ENCODE measurements around the gene TNS3.

TNS3 gene

GRCh38 chr7:47490501-47491265 lies 91.2 kb downstream of the TNS3 start:
- no peak for DNase-seq (ENCODE audit: extremely low read depth in 1 of 2, low read depth in 1 of 2)

- DNase-seq (ENCODE audit: extremely low read depth in 1 of 2, low read depth in 1 of 2) = no peak
Observed at GRCh38 chr7:47489624-47490023, 92.3 kb downstream of the TNS3 start.

DNA sequence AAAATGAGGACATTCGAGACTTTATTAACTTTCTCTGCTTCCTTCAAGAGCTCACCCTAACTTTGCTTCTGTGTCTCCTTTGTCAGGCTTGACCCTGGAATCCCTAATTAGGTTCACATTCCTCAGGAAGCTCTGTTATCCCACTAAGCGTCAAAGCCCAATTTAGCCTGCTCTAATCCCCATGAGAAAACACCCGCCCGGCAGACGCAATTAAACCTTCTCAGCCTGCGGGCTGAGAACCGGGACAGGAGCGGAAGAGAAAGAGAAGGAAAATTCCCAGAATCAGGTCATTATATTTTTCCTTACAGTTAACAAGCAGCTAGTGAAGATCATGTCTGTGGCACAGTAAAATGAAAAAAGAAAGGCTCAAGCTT lies 93.0 kb downstream of the TNS3 start:
- DNase-seq (ENCODE audit: extremely low read depth in 1 of 2, low read depth in 1 of 2) = no peak

DNA sequence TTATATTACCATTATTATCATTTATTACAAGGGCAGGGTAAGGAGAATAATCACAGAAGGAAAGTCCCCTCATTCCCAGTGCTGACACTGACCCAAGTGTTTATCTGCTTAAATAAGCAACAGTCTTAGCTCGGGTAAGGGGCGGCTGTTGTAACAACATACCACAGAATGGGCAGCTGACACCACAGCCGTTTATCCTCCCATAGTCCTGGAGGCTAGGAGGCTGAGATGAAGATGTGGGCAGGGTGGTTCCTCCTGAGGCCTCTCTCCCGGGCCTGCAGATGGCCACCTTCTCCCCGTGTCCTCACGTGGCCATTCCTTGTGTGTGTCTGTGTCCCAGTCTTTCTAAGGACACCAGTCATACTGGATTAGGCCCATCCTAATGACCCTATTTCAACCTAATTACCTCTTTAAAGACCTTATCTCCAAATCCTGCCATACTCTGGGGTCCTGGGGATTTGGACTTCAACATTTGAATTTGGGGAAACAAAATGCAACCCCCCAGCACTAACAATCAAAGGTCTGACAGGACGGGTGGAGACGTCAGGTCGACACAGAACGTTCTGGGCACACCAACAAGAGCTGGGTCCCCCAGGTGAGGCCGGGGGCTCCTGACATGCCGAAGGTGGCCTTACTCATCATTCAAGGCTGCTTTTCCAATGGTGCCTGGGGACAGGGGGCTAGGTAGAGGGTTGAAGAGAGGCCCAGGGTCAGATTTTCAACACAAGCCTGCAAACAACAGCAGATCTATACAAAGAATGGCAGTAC lies 93.5 kb downstream of the TNS3 start:
- DNase-seq (ENCODE audit: extremely low read depth in 1 of 2, low read depth in 1 of 2) = no peak

DNA sequence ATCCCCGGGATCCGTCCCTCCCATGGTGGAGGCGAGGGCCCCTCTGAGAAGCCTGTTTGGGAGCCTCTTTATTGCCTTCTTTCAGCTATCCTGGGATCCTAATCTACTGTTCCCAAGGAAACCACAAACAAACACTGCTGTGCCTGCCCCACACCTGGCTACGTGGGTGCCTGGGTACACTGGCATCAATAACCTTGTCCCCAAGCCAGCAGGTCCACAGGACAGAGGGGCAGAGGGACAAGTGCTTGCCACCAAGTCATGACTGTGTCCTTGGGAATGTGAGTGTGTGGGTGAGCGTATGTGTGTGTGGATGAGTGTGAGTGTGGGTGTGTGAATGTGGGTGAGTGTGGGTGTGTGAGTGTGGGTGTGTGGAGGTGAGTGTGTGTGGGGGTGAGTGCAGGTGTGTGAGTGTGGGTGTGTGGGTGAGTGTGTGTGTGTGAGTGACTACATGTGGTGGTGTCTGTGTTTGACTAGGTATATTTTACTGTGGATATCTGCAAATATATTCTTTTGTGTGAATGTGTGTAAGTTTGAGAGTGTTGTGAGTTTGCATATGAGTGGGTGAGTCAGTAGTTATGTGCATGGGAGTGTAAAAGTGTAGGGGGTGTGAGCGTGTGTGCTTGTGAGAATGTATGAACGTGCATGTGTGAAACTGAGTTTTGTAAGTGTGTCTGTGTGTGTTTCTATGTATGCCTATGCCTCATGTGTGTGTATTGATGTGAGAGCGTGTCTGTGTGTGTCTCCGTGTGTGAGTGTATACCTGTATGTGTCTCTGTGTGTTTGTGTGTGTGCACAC lies 96.1 kb downstream of the TNS3 start:
- no peak for DNase-seq (ENCODE audit: extremely low read depth in 1 of 2, low read depth in 1 of 2)

DNA sequence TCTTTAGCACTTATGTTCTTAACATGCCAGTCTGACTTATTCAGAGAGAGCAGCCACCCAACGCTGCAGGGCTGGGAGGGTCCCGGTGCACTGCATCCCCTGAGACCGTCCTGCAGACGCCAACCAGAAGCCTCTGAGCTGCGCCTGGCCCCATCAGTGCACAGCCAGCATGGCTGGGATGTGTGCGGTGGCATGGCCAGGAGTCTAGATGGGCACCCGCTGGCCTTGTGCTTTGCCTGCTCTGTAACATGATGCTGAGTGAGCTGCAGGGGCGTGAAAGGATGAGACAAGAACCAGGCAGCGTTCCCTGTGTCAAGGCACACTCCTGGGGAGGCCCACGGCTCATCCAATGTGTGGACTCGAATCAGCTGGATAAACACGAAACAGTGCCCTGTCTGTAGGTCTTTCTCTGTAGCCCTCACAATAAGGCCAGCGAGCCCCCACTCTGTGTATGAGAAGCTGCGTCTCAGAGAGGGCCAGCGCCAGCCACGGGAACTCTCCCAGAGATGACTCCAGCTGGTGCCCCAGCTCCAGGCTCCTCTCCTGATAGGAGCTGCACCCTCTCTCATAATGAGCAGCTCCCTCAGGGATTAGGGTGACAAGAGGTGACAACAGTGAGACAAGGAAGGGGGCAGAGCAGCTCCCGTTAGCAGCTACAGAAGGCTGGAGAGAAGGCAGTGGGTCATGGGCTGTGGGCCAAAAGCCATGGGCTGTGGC lies 96.8 kb downstream of the TNS3 start:
- no peak for DNase-seq (ENCODE audit: extremely low read depth in 1 of 2, low read depth in 1 of 2)

DNA sequence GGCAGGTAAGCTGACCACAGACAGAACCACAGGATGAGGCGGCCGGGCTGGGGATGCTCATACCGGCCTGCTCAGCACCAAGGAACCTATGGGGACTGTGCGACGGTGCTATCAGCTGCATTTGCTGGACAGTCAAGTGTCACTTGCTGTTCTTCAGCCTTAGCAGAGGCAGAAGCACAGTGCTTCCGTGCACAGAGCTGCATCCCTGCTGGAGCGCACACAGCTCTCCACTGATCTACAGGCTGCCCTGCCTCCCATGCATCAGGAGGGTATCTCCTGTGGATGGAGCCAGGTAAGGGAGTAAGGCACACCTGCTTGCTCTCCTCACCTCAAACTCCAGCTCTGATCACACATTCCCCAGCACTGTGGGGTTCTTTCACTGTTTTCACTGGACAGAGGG lies 97.5 kb downstream of the TNS3 start:
- DNase-seq (ENCODE audit: extremely low read depth in 1 of 2, low read depth in 1 of 2) = no peak

DNA sequence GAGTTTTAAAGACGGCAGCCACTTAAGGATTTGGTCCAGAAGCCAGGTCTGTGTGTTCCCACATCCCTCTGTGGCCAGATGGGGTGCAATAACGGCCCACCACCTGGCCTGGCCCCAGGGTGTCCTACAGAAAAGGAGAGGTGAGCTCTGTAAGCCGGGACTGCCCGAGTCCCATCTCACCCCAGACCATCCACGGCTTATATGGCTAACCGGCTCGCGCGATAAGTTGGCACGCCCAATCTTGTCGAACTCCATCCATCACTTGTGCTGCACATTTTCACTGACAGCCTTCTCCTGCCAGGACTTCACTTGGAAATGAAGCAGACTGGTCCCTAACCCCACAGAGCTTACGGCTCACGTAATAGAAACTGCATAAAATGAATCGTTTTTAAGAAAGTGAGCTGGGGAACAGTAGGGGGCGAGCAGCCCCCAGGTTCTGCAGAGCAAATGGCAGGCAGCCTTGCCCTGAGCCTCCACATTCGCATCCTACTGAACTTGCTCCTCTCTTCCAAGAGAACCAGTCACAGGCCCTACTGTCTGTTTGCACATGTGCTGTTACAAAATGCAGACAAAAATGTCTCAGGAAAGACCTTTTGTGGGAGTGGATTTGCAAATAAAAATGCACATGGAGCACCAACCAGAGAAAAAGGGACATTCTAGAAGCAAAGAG lies 98.2 kb downstream of the TNS3 start:
- DNase-seq (ENCODE audit: extremely low read depth in 1 of 2, low read depth in 1 of 2) = no peak

DNA sequence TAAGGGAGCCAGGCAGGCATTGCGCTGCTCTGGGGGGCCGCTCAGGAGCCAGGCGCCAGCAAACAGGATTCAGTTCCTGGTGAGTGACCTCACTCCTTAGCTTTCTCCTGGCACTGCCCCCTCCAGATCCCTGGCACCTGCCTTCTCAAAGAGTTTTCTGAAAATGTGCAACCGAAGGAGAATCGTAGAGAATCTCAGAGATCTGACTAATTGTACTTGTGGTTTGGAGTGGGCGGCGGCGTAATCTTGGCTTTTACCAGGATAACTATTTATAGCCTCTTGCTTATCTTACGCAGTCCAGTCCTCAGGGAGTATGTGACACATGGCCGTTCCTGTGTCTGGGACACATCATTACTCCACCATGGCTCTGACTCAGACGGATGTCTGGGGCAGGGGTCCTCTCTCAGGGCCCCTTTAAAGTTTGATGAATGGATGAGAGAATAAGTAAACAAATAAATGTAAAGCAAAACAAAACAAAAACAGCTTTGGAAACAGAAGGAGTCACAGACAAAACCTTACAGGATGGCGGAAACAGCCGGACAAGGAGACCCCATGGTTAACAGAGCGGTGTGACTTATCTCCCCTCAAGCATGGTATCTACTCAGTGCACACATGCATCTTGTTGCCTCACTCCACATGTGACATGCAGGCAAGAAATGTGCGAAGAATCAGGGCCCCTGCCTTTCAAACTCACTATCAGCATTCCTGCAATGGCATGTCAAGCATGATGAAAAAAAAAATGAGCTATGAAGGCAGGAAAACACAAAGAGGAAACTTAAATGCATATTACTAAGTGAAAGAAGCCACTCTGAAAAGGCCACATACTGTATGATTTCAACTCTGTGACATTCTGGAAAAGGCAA lies 99.7 kb downstream of the TNS3 start:
- no peak for DNase-seq (ENCODE audit: extremely low read depth in 1 of 2, low read depth in 1 of 2)

- DNase-seq (ENCODE audit: extremely low read depth in 1 of 2, low read depth in 1 of 2) = no peak
Observed at GRCh38 chr7:47481541-47482012, 100.3 kb downstream of the TNS3 start.

DNA sequence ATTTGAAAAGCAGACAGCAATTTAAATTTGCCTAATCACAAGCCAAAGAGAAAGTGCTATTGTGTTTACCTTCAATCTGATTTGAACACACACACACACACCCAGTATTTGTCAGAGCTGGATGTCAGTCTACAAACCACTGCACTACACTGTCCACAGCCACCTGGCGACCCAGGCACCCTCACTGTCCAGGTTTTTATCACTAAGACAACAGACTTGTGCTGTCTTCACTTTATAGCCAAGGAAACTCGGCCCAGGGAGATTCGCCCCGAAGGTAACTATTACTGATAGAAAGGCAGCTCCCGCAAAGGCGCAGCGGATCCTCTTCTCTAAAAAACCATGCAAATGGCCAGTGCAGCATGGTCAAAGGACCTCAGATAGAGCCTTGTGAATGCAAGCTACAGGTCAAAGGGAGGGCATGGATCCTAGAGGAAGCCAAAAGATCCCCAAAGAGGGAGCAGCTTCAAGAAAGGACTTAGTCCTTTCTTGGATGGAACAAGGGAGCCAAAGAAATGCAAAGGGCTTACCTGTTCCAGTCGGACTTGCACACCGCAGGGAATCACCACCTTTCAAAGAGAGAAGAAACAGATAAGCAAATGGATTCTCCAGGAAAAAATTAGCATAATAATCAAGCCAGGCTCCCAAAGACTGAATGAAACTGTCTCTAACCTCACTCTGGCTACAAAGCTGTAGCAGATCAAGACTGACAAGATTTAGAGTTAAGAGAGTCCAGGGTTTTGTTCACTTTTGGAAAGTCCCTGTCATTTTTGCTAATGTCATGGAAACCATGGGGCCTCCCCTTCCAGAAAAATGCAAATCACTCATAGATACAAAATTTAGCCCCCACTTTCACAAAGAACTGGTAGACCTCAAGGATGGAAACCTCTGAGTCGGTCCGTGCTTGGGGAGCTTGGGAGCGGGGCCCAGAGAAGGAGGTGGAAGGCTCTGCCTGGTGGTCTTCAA lies 101.1 kb downstream of the TNS3 start:
- DNase-seq (ENCODE audit: extremely low read depth in 1 of 2, low read depth in 1 of 2) = no peak

- DNase-seq (ENCODE audit: extremely low read depth in 1 of 2, low read depth in 1 of 2) = no peak
Observed at GRCh38 chr7:47479821-47480575, 101.9 kb downstream of the TNS3 start.

- no peak for DNase-seq (ENCODE audit: extremely low read depth in 1 of 2, low read depth in 1 of 2)
Observed at GRCh38 chr7:47478926-47479711, 102.8 kb downstream of the TNS3 start.

DNA sequence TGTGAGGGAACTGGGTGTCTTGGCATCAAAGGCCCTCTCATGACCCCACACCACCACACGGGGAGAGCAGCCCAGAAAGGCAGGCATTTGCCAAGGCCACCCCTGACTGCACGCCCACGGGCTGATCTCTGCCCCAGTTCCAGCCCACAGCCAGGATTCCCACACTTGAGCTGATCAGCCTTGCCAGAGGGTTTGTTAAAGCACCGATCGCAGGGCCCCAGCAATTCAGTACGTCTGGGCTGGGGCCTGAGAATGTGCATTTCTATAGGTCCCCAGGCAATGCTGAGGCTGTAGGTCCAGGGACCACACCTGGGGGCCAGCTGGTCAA lies 103.9 kb downstream of the TNS3 start:
- no peak for DNase-seq (ENCODE audit: extremely low read depth in 1 of 2, low read depth in 1 of 2)

- DNase-seq (ENCODE audit: extremely low read depth in 1 of 2, low read depth in 1 of 2) = no peak
Observed at GRCh38 chr7:47477191-47478016, 104.5 kb downstream of the TNS3 start.

- no peak for DNase-seq (ENCODE audit: extremely low read depth in 1 of 2, low read depth in 1 of 2)
Observed at GRCh38 chr7:47475880-47476227, 106.1 kb downstream of the TNS3 start.

Measured in activated CD8-positive, alpha-beta memory T cell treated with anti-CD3 and anti-CD28 coated beads for 1 hour (primary cell).